Sigmoid colon (tissue), 7 donors: ENCODE data around the gene CILP2. TPM values are rescaled to one million over a fixed set of nuclear protein-coding genes. Genes with fewer than 3 reads are reported as not detected.

ENCODE experiments used
- DNase-seq: peaks from one replicate; pipeline ENCODE4 v3.0.0-alpha.2; 2019
- H3K27ac ChIP-seq, 4 donors: fragments of 200-600 bp; sonication (generic); one replicate each; pipeline ENCODE4 v1.5.1; 2016 to 2019; ENCODE audit warnings: mild to moderate bottlenecking in 1 of 4
- H3K27me3 ChIP-seq, 3 donors: fragments of 200-600 bp; sonication (generic); one replicate each; pipeline ENCODE4 v1.5.1; 2019; ENCODE audit warnings: mild to moderate bottlenecking in 1 of 3
- H3K36me3 ChIP-seq, 4 donors: fragments of 200-600 bp; sonication (generic); one replicate each; pipeline ENCODE4 v1.5.1; 2016 to 2019
- H3K4me1 ChIP-seq, 4 donors: fragments of 200-600 bp; sonication (generic); one replicate each; pipeline ENCODE4 v1.5.1; 2017 to 2019
- H3K4me3 ChIP-seq, 4 donors: fragments of 200-600 bp; sonication (generic); one replicate each; pipeline ENCODE4 v1.5.1; 2017 to 2019; ENCODE audit warnings: mild to moderate bottlenecking in 2 of 4, moderate library complexity in 1 of 4
- H3K9me3 ChIP-seq, 4 donors: fragments of 200-600 bp in 3 of 4; sonication (generic) in 3 of 4; one replicate each; pipeline versions ENCODE4 v1.5.1 to v1.6.1; 2013 to 2019
- CTCF ChIP-seq, 4 experiments: fragments of 450-650 bp in 3 of 4; fragments of 200-600 bp in 1 of 4; IDR thresholded peaks; one replicate each; pipeline ENCODE4 v1.5.1; 2016 to 2019; ENCODE audit warnings: antibody characterized with exemption in 4 of 4, mild to moderate bottlenecking in 3 of 4, moderate library complexity in 2 of 4
- EP300 ChIP-seq, 4 donors: sonication (generic); formaldehyde crosslinking; IDR thresholded peaks; one replicate each; pipeline ENCODE4 v1.6.1; 2017; ENCODE audit warnings: antibody characterized with exemption in 4 of 4
- POLR2A ChIP-seq, 2 donors: fragments of 450-650 bp; IDR thresholded peaks; one replicate each; pipeline ENCODE4 v1.6.1; 2016; ENCODE audit warnings: antibody characterized with exemption in 2 of 2, mild to moderate bottlenecking in 2 of 2, moderate library complexity in 2 of 2
- POLR2AphosphoS5 ChIP-seq, 4 donors: sonication (generic); formaldehyde crosslinking; IDR thresholded peaks; one replicate each; pipeline ENCODE4 v1.6.1; 2017; ENCODE audit warnings: antibody characterized with exemption in 4 of 4
- WGBS, 2 donors: extraction: QIAGEN DNeasy Blood & Tissue Kit; methylation state at CpG; one replicate each; pipeline ENCODE4 v1.1.7; 2013; 5-methylcytosine and 5-hydroxymethylcytosine counted together
- intact Hi-C: fragments of 100-400 bp; cut with DNase I; formaldehyde crosslinking; loops from one replicate; pipeline ENCODE4 v1.15.1; 2023
- polyA plus RNA-seq, 3 donors: library from polyadenylated mRNA; stranded (reverse); fragments of 200-250 nt; gene quantifications; one replicate each; pipeline ENCODE4 v1.2.3, GENCODE V29; 2013
- total RNA-seq, 4 donors: library from RNA; depleted of rRNA; stranded (reverse); fragments of >200 nt; gene quantifications; one replicate each; pipeline ENCODE4 v1.1.0, GENCODE V29; 2016
- donor health status: healthy with polysubstance abuse.
- donor health status: Bipolar disorder and iron deficiency.
- donor health status: healthy.

CILP2 gene
- total and polyA plus RNA-seq, 7 donors, result 0.16 to 0.29 TPM; not detected in 5

- peaks cover 10 to 79% (median 38%) of the 10 kb centered on the region in 3 donors for H3K27me3 ChIP-seq
- no peak overlapping the region for H3K4me3 ChIP-seq
- H3K4me1 ChIP-seq, result no peaks in the 10 kb centered on the region
- H3K36me3 ChIP-seq, result no peaks in the 10 kb centered on the region
- no peak overlapping the region for H3K27ac ChIP-seq
- WGBS, 2 donors, result 45 to 75% methylated on average over 15 of the region's 15 CpGs
- H3K9me3 ChIP-seq, result no peaks in the 10 kb centered on the region
- no peak for DNase-seq
- intact Hi-C loops, result no loop called here
- TF ChIP-seq CTCF (IDR thresholded peaks at IDR 0.05) (no peak), POLR2AphosphoS5 (IDR thresholded peaks at IDR 0.05) (no peak), POLR2A (IDR thresholded peaks at IDR 0.05) (no peak), EP300 (IDR thresholded peaks at IDR 0.05) (no peak)
Observed at GRCh38 chr19:19547674-19548336, 9.7 kb downstream of the CILP2 start.

- 55 to 64% methylated on average over 13 of the region's 13 CpGs for WGBS, 2 donors
- intact Hi-C loops, result no loop called here
- TF ChIP-seq POLR2AphosphoS5 (IDR thresholded peaks at IDR 0.05) (no peak), POLR2A (IDR thresholded peaks at IDR 0.05) (no peak), EP300 (IDR thresholded peaks at IDR 0.05) (no peak), CTCF (IDR thresholded peaks at IDR 0.05) (no peak)
- Histone ChIP-seq H3K9me3 (no peaks in the 10 kb centered on the region), H3K27me3 (peaks cover 3 to 66% (median 25%) of the 10 kb centered on the region in 3 donors), H3K36me3 (no peaks in the 10 kb centered on the region), H3K4me3 (no peak overlapping the region), H3K4me1 (no peaks in the 10 kb centered on the region), H3K27ac (no peak overlapping the region)
- DNase-seq, result no peak
Observed at GRCh38 chr19:19548915-19549759, 11.1 kb downstream of the CILP2 start.

GRCh38 chr19:19549804-19550464, 11.9 kb downstream of the CILP2 start:
- DNase-seq, result no peak
- 47 to 72% methylated on average over 23 of the region's 23 CpGs for WGBS, 2 donors

GRCh38 chr19:19550485-19550929, 12.4 kb downstream of the CILP2 start:
- Histone ChIP-seq H3K36me3 (no peaks in the 10 kb centered on the region), H3K4me3 (no peak overlapping the region), H3K9me3 (no peaks in the 10 kb centered on the region), H3K27me3 (peaks cover 0 to 52% (median 16%) of the 10 kb centered on the region in 3 donors), H3K4me1 (no peaks in the 10 kb centered on the region), H3K27ac (no peak overlapping the region)
- 51 to 56% methylated on average over 8 of the region's 8 CpGs for WGBS, 2 donors
- TF ChIP-seq CTCF (IDR thresholded peaks at IDR 0.05) (no peak), EP300 (IDR thresholded peaks at IDR 0.05) (no peak), POLR2A (IDR thresholded peaks at IDR 0.05) (no peak)
- DNase-seq, result no peak
- intact Hi-C loops, result no loop called here

More at GRCh38 chr19:19549804-19550464, 11.9 kb downstream of the CILP2 start:
- Histone ChIP-seq H3K36me3 (no peaks in the 10 kb centered on the region), H3K4me3 (no peak overlapping the region), H3K27ac (no peak overlapping the region), H3K9me3 (no peaks in the 10 kb centered on the region), H3K4me1 (no peaks in the 10 kb centered on the region), H3K27me3 (peaks cover 0 to 58% (median 17%) of the 10 kb centered on the region in 3 donors)
- TF ChIP-seq POLR2AphosphoS5 (IDR thresholded peaks at IDR 0.05) (no peak), POLR2A (IDR thresholded peaks at IDR 0.05) (no peak), EP300 (IDR thresholded peaks at IDR 0.05) (no peak), CTCF (IDR thresholded peaks at IDR 0.05) (no peak)
- intact Hi-C loops, result no loop called here
